CD4-positive, alpha-beta memory T cell (primary cell): ENCODE measurements around the gene ENTHD1. TPM values are rescaled to one million over a fixed set of nuclear protein-coding genes. Genes with fewer than 3 reads are reported as not detected.
A peak's percentile ranks its signal among the peaks of the same experiment; 100 is the strongest.

ENCODE experiments used
- CTCF ChIA-PET: fragments of 350-600 bp; sonication (Branson Sonifier 250); formaldehyde crosslinking; loops from one replicate; lab custom pipeline; 2021; ENCODE audit warnings: inconsistent platforms; ENCODE audit not compliant: partially characterized antibody; lab: Charles Lee
- POLR2A ChIA-PET: fragments of 350-600 bp; sonication (Branson Sonifier 250); formaldehyde crosslinking; loops from one replicate; lab custom pipeline; 2021; ENCODE audit not compliant: partially characterized antibody; lab: Charles Lee
- DNase-seq, 5 donors: peaks; one replicate each; pipeline versions ENCODE4 v3.0.0 to v3.0.0-alpha.2; 2020 to 2022; ENCODE audit warnings: mixed read lengths in 1 of 5
- H3K27ac ChIP-seq: one replicate; pipeline ENCODE4 v1.7.0; 2013; ENCODE audit warnings: low read depth, low read length
- H3K27me3 ChIP-seq: 2 replicates; pipeline ENCODE4 v1.7.0; 2013; ENCODE audit warnings: mild to moderate bottlenecking, low read length, moderate library complexity; ENCODE audit not compliant: insufficient read depth
- H3K36me3 ChIP-seq: 2 replicates; pipeline ENCODE4 v1.7.0; 2013; ENCODE audit warnings: mild to moderate bottlenecking, low read length, moderate library complexity; ENCODE audit not compliant: insufficient read depth
- H3K4me1 ChIP-seq: 2 replicates; pipeline ENCODE4 v1.7.0; 2013; ENCODE audit warnings: mild to moderate bottlenecking, low read length, moderate library complexity; ENCODE audit not compliant: insufficient read depth
- H3K4me3 ChIP-seq, 2 donors: one replicate each; pipeline ENCODE4 v1.7.0; 2013; ENCODE audit warnings: low read length in 2 of 2, mild to moderate bottlenecking in 1 of 2
- H3K9me3 ChIP-seq, 2 donors: one replicate each; pipeline ENCODE4 v1.7.0; 2013; ENCODE audit warnings: low read length in 2 of 2, control low read depth in 1 of 2; ENCODE audit not compliant: control insufficient read depth in 1 of 2
- H3K27ac Mint-ChIP-seq, 7 donors: one replicate each; pipeline ENCODE4 v1.8.0; 2020 to 2021; ENCODE audit warnings: mixed read lengths in 7 of 7, mild to moderate bottlenecking in 6 of 7, inconsistent platforms in 3 of 7, moderate library complexity in 3 of 7
- H3K27me3 Mint-ChIP-seq, 2 donors: one replicate each; pipeline ENCODE4 v1.8.0; 2020 to 2021; ENCODE audit warnings: mixed read lengths in 2 of 2
- H3K36me3 Mint-ChIP-seq, 2 donors: one replicate each; pipeline ENCODE4 v1.8.0; 2020 to 2021; ENCODE audit warnings: mixed read lengths in 2 of 2, inconsistent platforms in 1 of 2, mild to moderate bottlenecking in 1 of 2
- H3K4me1 Mint-ChIP-seq, 4 donors: one replicate each; pipeline ENCODE4 v1.8.0; 2020 to 2021; ENCODE audit warnings: mixed read lengths in 4 of 4, mild to moderate bottlenecking in 1 of 4
- H3K4me3 Mint-ChIP-seq, 8 donors: one replicate each; pipeline ENCODE4 v1.8.0; 2020 to 2021; ENCODE audit warnings: mixed read lengths in 8 of 8, mild to moderate bottlenecking in 7 of 8, moderate library complexity in 6 of 8, inconsistent platforms in 3 of 8
- H3K9me3 Mint-ChIP-seq, 8 donors: one replicate each; pipeline ENCODE4 v1.8.0; 2020 to 2021; ENCODE audit warnings: mixed read lengths in 8 of 8, mild to moderate bottlenecking in 5 of 8, inconsistent platforms in 3 of 8, moderate library complexity in 1 of 8
- intact Hi-C: fragments of 100-400 bp; cut with micrococcal nuclease; formaldehyde crosslinking; loops from one replicate; pipeline ENCODE4 v1.15.1; 2023
- polyA plus RNA-seq, 2 donors: library from polyadenylated mRNA; unstranded; fragments of 300-500 nt; fragmentation: Illumina TruSeq; gene quantifications; one replicate each; pipeline ENCODE4 v1.2.3, GENCODE V29; 2021
- total RNA-seq, 2 experiments: library from RNA; stranded (reverse); gene quantifications; one replicate each; pipeline ENCODE4 v1.2.3, GENCODE V29; 2021

The ENTHD1 gene
- total and polyA plus RNA-seq, 4 experiments from 2014 or later: 0.10 to 0.47 (median 0.20) TPM

DNA sequence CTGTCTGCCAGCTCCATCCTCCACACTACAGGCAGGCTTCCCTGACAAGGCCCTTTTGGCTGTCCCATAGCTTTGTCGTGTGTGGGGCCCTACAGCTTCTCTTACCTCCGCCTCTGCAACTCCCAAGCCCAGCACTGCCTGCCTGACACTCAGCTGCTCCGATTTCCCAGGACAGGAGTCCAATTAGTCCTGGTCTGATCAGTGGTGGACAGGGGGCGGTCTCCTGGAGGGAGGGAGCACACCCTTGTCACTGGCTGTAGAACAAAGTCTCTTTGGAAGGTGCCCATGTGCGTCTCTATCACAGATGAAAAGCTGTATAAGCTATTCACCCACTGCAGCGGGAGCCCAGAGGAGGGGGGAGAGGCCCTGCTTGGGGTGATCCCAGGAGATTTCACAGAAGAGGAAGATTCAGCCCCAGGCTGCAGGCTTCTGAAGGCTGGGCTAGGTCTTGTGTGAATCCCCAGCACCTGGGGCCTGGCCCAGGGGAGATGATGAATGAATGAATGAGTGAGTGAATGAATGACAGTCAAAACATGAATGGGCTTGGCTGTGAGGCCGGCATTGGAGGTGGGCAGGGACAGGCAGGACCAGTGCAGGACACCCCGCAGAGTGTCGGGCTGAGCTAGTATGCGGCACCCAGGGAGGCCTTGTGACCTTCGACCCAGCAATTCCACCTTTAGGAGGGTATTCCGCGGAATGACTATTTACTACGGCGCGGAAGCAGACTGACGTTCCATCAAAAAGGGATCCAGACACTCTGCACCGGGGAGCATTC is 180.6 kb downstream of the ENTHD1 start:
- no peak overlapping the region for H3K27ac ChIP-seq
- Mint-ChIP-seq H3K27ac (peak overlapping the region in 2 of 7 donors; percentile 69 to 79), H3K4me1 (no peaks in the 10 kb centered on the region), H3K9me3 (no peaks in the 10 kb centered on the region), H3K27me3 (no peaks in the 10 kb centered on the region), H3K4me3 (no peak overlapping the region), H3K36me3 (no peaks in the 10 kb centered on the region)
- intact Hi-C loops: no loop called here
- no peaks in the 10 kb centered on the region for H3K36me3 ChIP-seq
- no peak overlapping the region for H3K4me3 ChIP-seq
- no peak for DNase-seq
- POLR2A ChIA-PET: no interaction called here
- H3K4me1 ChIP-seq: no peaks in the 10 kb centered on the region
- CTCF ChIA-PET: no interaction called here
- H3K27me3 ChIP-seq: no peaks in the 10 kb centered on the region
- H3K9me3 ChIP-seq: no peaks in the 10 kb centered on the region

DNA sequence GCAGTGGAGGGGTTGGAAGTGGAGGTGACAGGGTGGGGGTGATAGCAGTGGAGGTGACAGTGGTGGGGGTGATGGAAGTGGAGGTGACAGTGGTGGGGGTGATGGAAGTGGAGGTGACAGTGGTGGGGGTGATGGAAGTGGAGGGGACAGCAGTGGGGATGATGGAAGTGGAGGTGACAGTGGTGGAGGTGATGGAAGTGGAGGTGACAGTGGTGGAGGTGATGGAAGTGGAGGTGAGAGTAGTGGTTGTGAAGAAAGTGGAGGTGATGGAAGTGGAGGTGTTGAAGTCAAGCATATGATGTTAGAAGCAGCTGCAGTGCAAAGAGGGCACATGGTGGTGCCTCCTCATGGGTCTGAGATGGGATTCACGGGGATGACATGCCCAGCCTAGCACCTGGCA is 181.5 kb downstream of the ENTHD1 start:
- Histone ChIP-seq H3K9me3 (no peaks in the 10 kb centered on the region), H3K4me1 (no peaks in the 10 kb centered on the region), H3K27ac (no peak overlapping the region), H3K36me3 (no peaks in the 10 kb centered on the region), H3K4me3 (no peak overlapping the region), H3K27me3 (no peaks in the 10 kb centered on the region)
- no peaks in the 10 kb centered on the region for H3K36me3 Mint-ChIP-seq
- no peak for DNase-seq
- ChIA-PET POLR2A (no interaction called here), CTCF (no interaction called here)
- H3K9me3 Mint-ChIP-seq: no peaks in the 10 kb centered on the region
- peak overlapping the region in 1 of 7 donors; percentile 2 for H3K27ac Mint-ChIP-seq
- no peak overlapping the region for H3K4me3 Mint-ChIP-seq
- no peaks in the 10 kb centered on the region for H3K4me1 Mint-ChIP-seq
- no peaks in the 10 kb centered on the region for H3K27me3 Mint-ChIP-seq
- intact Hi-C loops: no loop called here

DNA sequence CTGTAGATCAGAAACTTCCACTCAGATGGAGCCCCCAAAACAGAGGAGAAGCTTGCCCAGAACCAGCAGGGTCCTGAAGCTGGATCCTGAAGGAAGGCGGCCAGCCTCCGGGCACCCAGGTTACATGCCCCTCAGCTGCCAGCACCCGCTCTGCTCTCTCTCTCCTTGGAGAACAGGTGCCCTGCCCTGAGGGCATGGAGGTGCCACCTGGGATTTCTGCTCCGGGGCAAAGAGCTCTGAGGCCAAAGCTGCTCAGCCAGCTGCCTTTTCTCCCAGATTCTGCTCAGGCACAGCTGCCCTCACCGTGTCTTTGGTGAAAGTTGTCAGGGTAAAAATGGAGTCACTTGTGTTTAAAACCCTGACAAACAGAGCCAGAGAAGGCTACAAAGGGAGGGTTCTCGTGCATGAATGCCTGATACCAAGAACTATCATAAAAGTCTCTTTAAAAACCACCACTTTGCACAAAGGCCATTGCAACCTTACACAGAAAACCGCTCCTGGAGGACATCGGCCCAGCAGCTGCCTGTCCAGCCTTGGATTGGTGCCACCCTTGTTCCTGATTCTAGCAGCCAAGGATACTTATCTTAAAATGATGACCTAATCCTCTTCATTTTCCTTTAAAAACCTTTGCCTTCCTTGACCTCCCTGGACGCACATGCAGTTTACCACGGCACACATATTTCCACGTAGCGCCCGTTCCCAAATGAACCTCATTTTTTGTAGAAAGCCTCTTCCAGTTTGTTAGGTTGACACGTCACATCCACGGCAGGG is 183.0 kb downstream of the ENTHD1 start:
- no peaks in the 10 kb centered on the region for H3K4me1 ChIP-seq
- no peak overlapping the region for H3K27ac ChIP-seq
- H3K27me3 ChIP-seq: no peaks in the 10 kb centered on the region
- H3K9me3 Mint-ChIP-seq: no peaks in the 10 kb centered on the region
- intact Hi-C loops: no loop called here
- H3K27me3 Mint-ChIP-seq: no peaks in the 10 kb centered on the region
- no peaks in the 10 kb centered on the region for H3K36me3 ChIP-seq
- H3K27ac Mint-ChIP-seq: no peak overlapping the region
- H3K4me1 Mint-ChIP-seq: no peaks in the 10 kb centered on the region
- CTCF ChIA-PET: no interaction called here
- no peak overlapping the region for H3K4me3 Mint-ChIP-seq
- H3K36me3 Mint-ChIP-seq: no peaks in the 10 kb centered on the region
- POLR2A ChIA-PET: interaction anchor here (0.8 kb wide), 1 partner anchor 334 kb away, joined by 3 read pairs; no protein-coding TSS in a partner anchor
- H3K9me3 ChIP-seq: no peaks in the 10 kb centered on the region
- no peak overlapping the region for H3K4me3 ChIP-seq
- no peak for DNase-seq

DNA sequence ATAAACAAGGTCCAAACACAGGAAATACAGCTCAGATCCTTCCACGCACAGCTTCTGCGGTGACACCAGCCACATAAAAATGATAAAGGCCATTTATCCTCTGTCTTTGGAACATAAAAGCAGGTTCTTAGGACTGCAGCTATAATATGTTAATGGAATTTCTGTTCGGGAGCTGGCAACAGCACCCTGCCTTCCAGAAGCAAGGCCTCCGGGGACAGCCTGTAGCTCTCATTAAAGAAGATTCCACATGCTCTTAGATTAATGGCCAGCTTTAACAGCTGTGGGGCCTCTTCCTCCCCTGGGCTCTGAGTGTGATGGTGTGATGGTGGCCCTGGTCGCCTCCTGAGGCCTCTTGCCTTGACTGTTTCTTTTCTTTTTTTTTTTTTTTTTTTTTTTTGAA is 185.7 kb downstream of the ENTHD1 start:
- intact Hi-C loops: no loop called here
- H3K4me1 Mint-ChIP-seq: no peaks in the 10 kb centered on the region
- no peaks in the 10 kb centered on the region for H3K27me3 ChIP-seq
- no peaks in the 10 kb centered on the region for H3K36me3 ChIP-seq
- H3K9me3 Mint-ChIP-seq: no peaks in the 10 kb centered on the region
- H3K27ac ChIP-seq: no peak overlapping the region
- no peaks in the 10 kb centered on the region for H3K9me3 ChIP-seq
- H3K27me3 Mint-ChIP-seq: no peaks in the 10 kb centered on the region
- H3K4me3 Mint-ChIP-seq: no peak overlapping the region
- H3K4me3 ChIP-seq: no peak overlapping the region
- POLR2A ChIA-PET: no interaction called here
- no peak for DNase-seq
- CTCF ChIA-PET: no interaction called here
- H3K36me3 Mint-ChIP-seq: no peaks in the 10 kb centered on the region
- H3K27ac Mint-ChIP-seq: no peak overlapping the region
- H3K4me1 ChIP-seq: no peaks in the 10 kb centered on the region

DNA sequence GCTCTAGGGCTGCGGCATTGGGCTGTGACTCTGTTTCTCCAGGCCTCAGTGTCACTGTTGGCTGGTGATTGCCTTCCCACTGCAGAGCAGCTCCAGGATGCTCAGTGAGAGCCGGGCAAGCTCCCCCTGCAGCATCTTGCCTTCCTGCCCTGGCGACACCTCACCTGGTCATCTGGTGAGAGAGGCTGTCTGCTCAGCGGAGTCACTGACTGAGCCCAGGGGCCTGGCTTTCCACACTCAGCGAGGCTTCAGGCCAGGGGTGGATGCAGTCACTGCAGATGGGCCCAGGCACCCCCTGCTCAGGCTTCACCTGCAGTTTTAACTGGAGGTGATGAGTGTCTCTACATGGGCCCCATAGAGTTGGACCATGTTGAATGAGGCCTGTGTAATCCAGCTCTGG is 186.2 kb downstream of the ENTHD1 start:
- Mint-ChIP-seq H3K4me1 (no peaks in the 10 kb centered on the region), H3K4me3 (no peak overlapping the region), H3K9me3 (no peaks in the 10 kb centered on the region), H3K27ac (peak overlapping the region in 1 of 7 donors; percentile 22), H3K27me3 (no peaks in the 10 kb centered on the region), H3K36me3 (no peaks in the 10 kb centered on the region)
- ChIA-PET POLR2A (no interaction called here), CTCF (no interaction called here)
- DNase-seq: no peak
- H3K36me3 ChIP-seq: no peaks in the 10 kb centered on the region
- H3K27ac ChIP-seq: no peak overlapping the region
- H3K4me3 ChIP-seq: no peak overlapping the region
- H3K27me3 ChIP-seq: no peaks in the 10 kb centered on the region
- intact Hi-C loops: no loop called here
- no peaks in the 10 kb centered on the region for H3K4me1 ChIP-seq
- no peaks in the 10 kb centered on the region for H3K9me3 ChIP-seq

DNA sequence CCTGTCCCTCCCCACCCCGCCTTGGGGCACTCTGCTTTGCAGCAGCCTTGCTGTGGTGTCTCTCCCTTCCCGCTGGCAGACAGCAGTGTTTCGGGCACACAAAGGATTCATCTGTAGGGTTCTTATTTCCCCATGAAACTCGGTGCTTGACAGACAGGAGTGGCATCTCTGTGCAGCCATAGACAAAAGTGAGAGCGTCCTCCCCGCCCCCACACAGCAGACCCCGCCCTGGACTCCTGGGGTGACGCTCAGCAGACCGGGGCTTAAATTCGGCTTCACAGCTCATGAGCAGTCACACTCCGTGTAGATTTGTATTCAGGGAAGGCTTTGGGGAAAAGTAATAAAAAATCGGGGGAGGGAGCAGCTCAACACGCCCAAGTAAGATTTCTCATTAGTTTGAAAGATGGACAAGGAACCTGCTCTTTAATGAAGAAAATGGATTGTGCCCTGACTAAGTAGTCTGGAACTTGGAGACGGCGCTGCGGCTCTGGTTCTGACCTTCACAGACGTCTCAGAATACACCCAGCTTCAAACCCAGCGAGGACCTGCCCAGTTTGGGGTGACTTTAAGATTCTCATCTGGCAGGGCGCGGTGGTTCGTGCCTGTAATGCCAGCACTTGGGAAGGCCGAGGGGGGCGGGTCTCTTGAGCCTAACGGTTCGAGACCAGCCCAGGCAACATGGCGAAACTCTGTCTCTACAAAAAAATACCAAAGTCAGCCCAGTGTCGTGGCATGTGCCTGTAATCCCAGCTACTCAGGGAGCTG is 187.0 kb downstream of the ENTHD1 start:
- H3K4me1 ChIP-seq: no peaks in the 10 kb centered on the region
- DNase-seq: no peak
- H3K9me3 ChIP-seq: no peaks in the 10 kb centered on the region
- Mint-ChIP-seq H3K9me3 (no peaks in the 10 kb centered on the region), H3K36me3 (no peaks in the 10 kb centered on the region), H3K27ac (peak overlapping the region in 1 of 7 donors; percentile 71), H3K4me1 (no peaks in the 10 kb centered on the region), H3K27me3 (no peaks in the 10 kb centered on the region), H3K4me3 (no peak overlapping the region)
- no peaks in the 10 kb centered on the region for H3K36me3 ChIP-seq
- ChIA-PET POLR2A (no interaction called here), CTCF (no interaction called here)
- no peak overlapping the region for H3K27ac ChIP-seq
- H3K4me3 ChIP-seq: no peak overlapping the region
- no peaks in the 10 kb centered on the region for H3K27me3 ChIP-seq
- intact Hi-C loops: no loop called here

DNA sequence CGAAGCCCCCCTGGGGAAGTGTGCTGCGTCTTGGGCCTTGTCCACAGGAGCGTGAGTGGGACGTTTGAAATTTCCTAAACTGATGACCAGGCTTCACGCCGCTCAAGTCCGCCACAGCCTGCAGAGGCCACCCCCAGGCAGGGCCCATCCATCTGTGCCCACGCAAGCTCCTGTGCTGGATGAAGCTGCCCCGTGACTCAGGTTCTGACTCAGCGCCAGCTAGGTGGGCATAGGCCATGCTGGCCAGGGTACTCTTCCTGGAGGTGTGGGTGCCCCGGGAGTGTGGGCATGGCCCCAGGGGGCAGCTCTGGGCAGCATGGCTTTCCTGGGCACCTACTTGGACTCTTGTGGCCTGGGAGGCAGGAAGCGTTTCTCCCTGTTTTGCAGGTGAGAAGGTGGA is 188.2 kb downstream of the ENTHD1 start:
- Histone ChIP-seq H3K4me3 (no peak overlapping the region), H3K9me3 (no peaks in the 10 kb centered on the region), H3K36me3 (no peaks in the 10 kb centered on the region), H3K27me3 (no peaks in the 10 kb centered on the region), H3K4me1 (no peaks in the 10 kb centered on the region), H3K27ac (no peak overlapping the region)
- H3K27me3 Mint-ChIP-seq: no peaks in the 10 kb centered on the region
- CTCF ChIA-PET: interaction anchor here (0.7 kb wide), 1 partner anchor 319 kb away, joined by 3 read pairs; no protein-coding TSS in a partner anchor
- no peaks in the 10 kb centered on the region for H3K36me3 Mint-ChIP-seq
- H3K4me3 Mint-ChIP-seq: no peak overlapping the region
- no peak for DNase-seq
- no peaks in the 10 kb centered on the region for H3K9me3 Mint-ChIP-seq
- POLR2A ChIA-PET: no interaction called here
- intact Hi-C loops: no loop called here
- no peaks in the 10 kb centered on the region for H3K4me1 Mint-ChIP-seq
- H3K27ac Mint-ChIP-seq: no peak overlapping the region
